ENCODE data around the gene PYY. TPM values are rescaled to one million over a fixed set of nuclear protein-coding genes. Genes with fewer than 3 reads are reported as not detected.

PYY gene
- total RNA-seq, 1 experiment from 2014 or later, result 2.0 TPM

DNA sequence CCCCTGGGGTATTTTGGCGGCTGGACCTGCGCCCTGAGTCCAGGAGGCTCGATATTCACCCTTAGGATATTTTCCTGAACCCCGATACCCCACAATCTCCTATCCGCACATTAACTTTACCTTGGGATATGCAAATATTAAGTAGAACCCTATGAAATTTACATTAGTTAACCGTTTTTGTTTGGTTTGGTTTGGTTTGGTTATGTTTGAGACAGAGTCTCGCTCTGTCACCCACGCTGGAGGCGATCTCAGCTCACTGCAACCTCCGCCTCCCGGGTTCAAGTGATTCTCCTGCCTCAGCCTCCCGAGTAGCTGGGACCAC lies 41.4 kb upstream of the PYY start:
- Histone ChIP-seq H3K27ac (ENCODE audit: insufficient read length, low read depth, low read length) (no peak overlapping the region), H4K91ac (ENCODE audit: insufficient read length, low read depth, low read length) (no peak overlapping the region), H3K79me1 (ENCODE audit: insufficient read depth, low read depth, low read length, poor library complexity, severe bottlenecking) (no peaks in the 10 kb centered on the region), H3K23me2 (ENCODE audit: insufficient read length, low read depth, low read length, poor library complexity, severe bottlenecking) (peaks cover 6% of the 10 kb centered on the region), H3K27me3 (ENCODE audit: insufficient read depth, low read length) (no peaks in the 10 kb centered on the region), H3K14ac (ENCODE audit: insufficient read depth, low read length) (no peak overlapping the region), H2BK15ac (ENCODE audit: low read depth, low read length) (no peak overlapping the region), H2BK5ac (ENCODE audit: insufficient read length, low read length) (no peak overlapping the region), H3K23ac (ENCODE audit: insufficient read length, low read depth, low read length) (no peak overlapping the region), H3K4me2 (ENCODE audit: insufficient read depth, insufficient read length, low read length) (peak overlapping the region; percentile 72), H3T11ph (ENCODE audit: low read length) (no peak overlapping the region), H2AK5ac (ENCODE audit: insufficient read length, low read length) (no peak overlapping the region), H3K9ac (ENCODE audit: extremely low read depth, insufficient read length, low read length) (no peak overlapping the region), H3K18ac (ENCODE audit: insufficient read length, low read depth, low read length) (no peak overlapping the region), H2BK120ac (ENCODE audit: low read depth, low read length, poor library complexity, severe bottlenecking) (no peak overlapping the region), H3K9me3 (ENCODE audit: control insufficient read depth, low read depth, low read length) (no peaks in the 10 kb centered on the region), H2BK12ac (ENCODE audit: insufficient read length, low read depth, low read length) (no peak overlapping the region), H4K20me1 (ENCODE audit: control insufficient read depth, insufficient read depth, insufficient read length) (no peaks in the 10 kb centered on the region), H3K4me1 (ENCODE audit: insufficient read depth, low read length) (no peaks in the 10 kb centered on the region), H3K79me2 (ENCODE audit: insufficient read depth, low read length) (no peaks in the 10 kb centered on the region), H3K4ac (ENCODE audit: low read depth, low read length) (no peak overlapping the region), H2BK20ac (ENCODE audit: low read depth, low read length, poor library complexity, severe bottlenecking) (no peak overlapping the region), H3K56ac (ENCODE audit: insufficient read length, low read depth, low read length) (no peak overlapping the region), H4K8ac (replicated peaks; ENCODE audit: insufficient read length, low read depth, low read length) (no peak overlapping the region), H2AFZ (ENCODE audit: low read length) (no peak overlapping the region), H4K5ac (ENCODE audit: insufficient read length, low read depth, low read length) (no peak overlapping the region)
- H3K27me3 Mint-ChIP-seq (ENCODE audit: low read depth), result peaks cover 19% of the 10 kb centered on the region
- no peaks in the 10 kb centered on the region for H3K9me3 Mint-ChIP-seq
- TF ChIP-seq, protein P1, sequence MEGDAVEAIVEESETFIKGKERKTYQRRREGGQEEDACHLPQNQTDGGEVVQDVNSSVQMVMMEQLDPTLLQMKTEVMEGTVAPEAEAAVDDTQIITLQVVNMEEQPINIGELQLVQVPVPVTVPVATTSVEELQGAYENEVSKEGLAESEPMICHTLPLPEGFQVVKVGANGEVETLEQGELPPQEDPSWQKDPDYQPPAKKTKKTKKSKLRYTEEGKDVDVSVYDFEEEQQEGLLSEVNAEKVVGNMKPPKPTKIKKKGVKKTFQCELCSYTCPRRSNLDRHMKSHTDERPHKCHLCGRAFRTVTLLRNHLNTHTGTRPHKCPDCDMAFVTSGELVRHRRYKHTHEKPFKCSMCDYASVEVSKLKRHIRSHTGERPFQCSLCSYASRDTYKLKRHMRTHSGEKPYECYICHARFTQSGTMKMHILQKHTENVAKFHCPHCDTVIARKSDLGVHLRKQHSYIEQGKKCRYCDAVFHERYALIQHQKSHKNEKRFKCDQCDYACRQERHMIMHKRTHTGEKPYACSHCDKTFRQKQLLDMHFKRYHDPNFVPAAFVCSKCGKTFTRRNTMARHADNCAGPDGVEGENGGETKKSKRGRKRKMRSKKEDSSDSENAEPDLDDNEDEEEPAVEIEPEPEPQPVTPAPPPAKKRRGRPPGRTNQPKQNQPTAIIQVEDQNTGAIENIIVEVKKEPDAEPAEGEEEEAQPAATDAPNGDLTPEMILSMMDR (conservative IDR thresholded peaks at IDR 0.05), result no peak
- no peaks in the 10 kb centered on the region for H3K36me3 Mint-ChIP-seq (ENCODE audit: insufficient read depth in 1 of 3, low read depth in 3 of 3)
- DNase-seq, result no peak
- no CpG with 5 or more reads among the region's 12 CpGs for WGBS (ENCODE audit: extremely low coverage, insufficient read length, low lambda C conversion rate)
- H3K4me1 Mint-ChIP-seq, result peaks cover 3 to 6% of the 10 kb centered on the region in 2 experiments; a peak in 3 of 4 replicates
- peak overlapping the region; percentile 44 to 55; a peak in 4 of 5 replicates for H3K4me3 Mint-ChIP-seq
- no peak overlapping the region; a peak in 1 of 7 replicates for H3K27ac Mint-ChIP-seq

Data from H9 (cell line).